ENCODE results near the gene DACH1. TPM values are rescaled to one million over a fixed set of nuclear protein-coding genes. Genes with fewer than 3 reads are reported as not detected.

DACH1 gene
- total and polyA plus RNA-seq, 2 of the 8 experiments (the other 6 are each of a cell fraction or from before 2014, with no cell fraction given) = 0.12 to 0.67 TPM

DNA sequence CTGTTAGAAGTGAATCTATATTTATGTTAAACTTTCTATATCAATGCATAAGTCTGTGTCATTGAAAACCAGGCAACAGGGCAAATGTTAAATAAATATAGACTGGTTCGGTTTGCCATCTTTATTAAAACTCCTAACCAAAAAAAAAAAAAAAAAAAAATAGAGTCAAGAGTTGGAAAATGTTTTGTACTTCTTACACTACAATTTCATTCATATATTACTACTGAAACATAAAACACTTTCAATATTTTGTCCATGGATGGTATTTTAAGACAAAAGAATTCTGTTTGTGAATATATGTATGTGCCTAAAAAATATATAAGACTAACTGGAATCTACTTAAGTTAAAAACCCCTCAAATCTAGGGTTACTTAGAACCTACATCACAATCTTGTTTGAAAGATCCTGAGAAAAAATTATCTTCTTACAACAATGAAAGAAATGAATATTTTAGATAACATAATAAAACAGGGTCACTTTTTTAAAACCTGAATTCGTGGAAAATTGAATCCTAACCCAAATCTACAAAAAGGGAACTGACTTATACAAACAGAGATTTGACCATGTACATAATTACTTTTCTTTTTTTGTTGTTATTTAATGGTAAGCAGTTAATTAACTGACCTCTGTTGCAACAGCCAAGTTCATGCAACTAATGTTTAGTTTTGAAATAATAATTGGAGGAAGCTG, 5.1 kb downstream of the DACH1 start:
- H3K23ac ChIP-seq (ENCODE audit: insufficient read length) = no peak overlapping the region
- H4K8ac ChIP-seq (ENCODE audit: extremely low read depth, insufficient read depth, low read length) = no peak overlapping the region
- no peak overlapping the region for H3K4me2 ChIP-seq (ENCODE audit: insufficient read depth in 1 of 2, low read depth in 2 of 2, low read length in 2 of 2)
- no peak overlapping the region for H2BK5ac ChIP-seq (ENCODE audit: low read depth, low read length)
- peaks cover 10 to 39% (median 26%) of the 10 kb centered on the region in 4 experiments; a peak in 6 of 7 replicates for H3K27me3 ChIP-seq (replicated peaks in 1 of 4; ENCODE audit: control insufficient read depth in 3 of 4, extremely low read depth in 1 of 4, insufficient read depth in 3 of 4, low read length in 3 of 4)
- no peak overlapping the region for H4K5ac ChIP-seq (ENCODE audit: insufficient read length, low read depth, low read length)
- H3K27ac ChIP-seq (ENCODE audit: low read depth, low read length) = no peak overlapping the region
- no peak overlapping the region for H3K4ac ChIP-seq (replicated peaks; ENCODE audit: insufficient read length, low read depth, low read length)
- H3K18ac ChIP-seq (ENCODE audit: extremely low read depth, low read length) = no peak overlapping the region
- DNase-seq (ENCODE audit: low read depth in 1 of 2, low spot score in 2 of 2) (no peak), FAIRE-seq (no peak)
- no peaks in the 10 kb centered on the region for H3K9me3 ChIP-seq (ENCODE audit: insufficient read depth in 2 of 2, low read depth in 1 of 2, low read length in 1 of 2)
- H3K56ac ChIP-seq (replicated peaks; ENCODE audit: insufficient read length, low read depth, low read length) = no peak overlapping the region
- H2BK15ac ChIP-seq (ENCODE audit: low read length) = no peak overlapping the region
- H3K14ac ChIP-seq (ENCODE audit: insufficient read length) = no peak overlapping the region
- H3K23me2 ChIP-seq (ENCODE audit: low read depth, low read length) = peaks cover 25% of the 10 kb centered on the region; the same call in 1 of the 2 replicates
- H3K36me3 ChIP-seq (ENCODE audit: control insufficient read depth in 2 of 4, insufficient read depth in 4 of 4, low read length in 3 of 4) = no peaks in the 10 kb centered on the region
- H3K9ac ChIP-seq (replicated peaks in 1 of 4; ENCODE audit: extremely low read depth in 1 of 4, low read depth in 3 of 4, low read length in 3 of 4) = no peak overlapping the region
- H2BK120ac ChIP-seq (replicated peaks; ENCODE audit: low read depth, low read length) = no peak overlapping the region
- H3K4me3 ChIP-seq (ENCODE audit: extremely low read depth in 1 of 4, insufficient read depth in 2 of 4, low read depth in 3 of 4, low read length in 4 of 4) = no peak overlapping the region
- no peak overlapping the region for H2AK5ac ChIP-seq (ENCODE audit: low read depth, low read length)
- H3K4me1 ChIP-seq (replicated peaks in 1 of 4; ENCODE audit: control insufficient read depth in 3 of 4, insufficient read depth in 4 of 4, low read length in 3 of 4) = peaks cover 0 to 3% (median 2%) of the 10 kb centered on the region in 4 experiments; a peak in 2 of 7 replicates
- H3K79me2 ChIP-seq (ENCODE audit: control insufficient read depth in 1 of 2, insufficient read depth in 2 of 2, low read length in 2 of 2) = no peaks in the 10 kb centered on the region
- H4K20me1 ChIP-seq (replicated peaks in 1 of 2; ENCODE audit: control insufficient read depth in 1 of 2, insufficient read depth in 2 of 2, low read length in 2 of 2) = no peaks in the 10 kb centered on the region
- WGBS, 2 experiments (ENCODE audit: extremely low coverage in 1 of 2, insufficient coverage in 1 of 2, insufficient read length in 1 of 2, insufficient replicate concordance in 2 of 2, low coverage in 1 of 2, low lambda C conversion rate in 2 of 2, missing lambda C conversion rate in 1 of 2) = 89% methylated on average over 2 of the region's 2 CpGs; no CpG with 5 or more reads in 1 of the 2 experiments
- H4K91ac ChIP-seq (replicated peaks; ENCODE audit: insufficient read length, low read length) = no peak overlapping the region
- ChIA-PET CTCF (ENCODE audit: partially characterized antibody) (interaction anchor here (4.2 kb wide), 1 partner anchor 17 kb away, joined by 22 read pairs; no protein-coding TSS in a partner anchor), POLR2A (ENCODE audit: partially characterized antibody) (no interaction called here)
- no peak overlapping the region for H2AFZ ChIP-seq (ENCODE audit: low read length)
- no peaks in the 10 kb centered on the region for H3K79me1 ChIP-seq (ENCODE audit: low read depth, low read length)
- no peak overlapping the region for H2BK12ac ChIP-seq (ENCODE audit: low read depth, low read length)
- H2BK20ac ChIP-seq (ENCODE audit: low read length) = no peak overlapping the region
- TF ChIP-seq MAFK (IDR thresholded peaks at IDR 0.05; ENCODE audit: low read depth, low read length) (no peak), RXRA (IDR thresholded peaks at IDR 0.05; ENCODE audit: insufficient read depth, low read depth, low read length) (no peak), RBBP5 (IDR thresholded peaks at IDR 0.05; ENCODE audit: borderline replicate concordance, low read depth, low read length) (no peak), BRCA1 (IDR thresholded peaks at IDR 0.05; ENCODE audit: low read depth, low read length) (no peak), POLR2A (IDR thresholded peaks at IDR 0.05; ENCODE audit: control extremely low read depth in 1 of 2, low read depth in 2 of 2, low read length in 2 of 2) (no peak), CREB1 (IDR thresholded peaks at IDR 0.05) (no peak), GTF2F1 (IDR thresholded peaks at IDR 0.05; ENCODE audit: borderline replicate concordance, low read depth, low read length) (no peak), RNF2 (IDR thresholded peaks at IDR 0.05; ENCODE audit: borderline replicate concordance, low read depth, low read length, missing control alignments, poor library complexity, severe bottlenecking) (no peak), YY1 (IDR thresholded peaks at IDR 0.05; ENCODE audit: low read depth, low read length) (no peak), CTBP2 (IDR thresholded peaks at IDR 0.05; ENCODE audit: borderline replicate concordance, insufficient read depth, insufficient read length, low read length) (no peak), HDAC2 (IDR thresholded peaks at IDR 0.05; ENCODE audit: borderline replicate concordance in 1 of 2, low read depth in 2 of 2, low read length in 2 of 2) (no peak)
- TF ChIP-seq, protein P1, sequence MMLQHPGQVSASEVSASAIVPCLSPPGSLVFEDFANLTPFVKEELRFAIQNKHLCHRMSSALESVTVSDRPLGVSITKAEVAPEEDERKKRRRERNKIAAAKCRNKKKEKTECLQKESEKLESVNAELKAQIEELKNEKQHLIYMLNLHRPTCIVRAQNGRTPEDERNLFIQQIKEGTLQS (IDR thresholded peaks at IDR 0.05; ENCODE audit: insufficient read depth, low read depth, low read length) = no peak

Measured in H1 (cell line).